Loucy (cell line): Measurements from ENCODE around the gene LCN9.

Experiments
- EZH2phosphoT487 ChIP-seq: fragments of 200-600 bp; IDR thresholded peaks from 2 replicates; pipeline ENCODE4 v1.6.1; 2018; ENCODE audit warnings: antibody characterized with exemption, mild to moderate bottlenecking, moderate library complexity, borderline replicate concordance
- TF ChIP-seq, protein P1 (sequence below): fragments of 200-600 bp; sonication (generic); conservative IDR thresholded peaks from 2 replicates; pipeline ENCODE4 v1.5.1; 2014; ENCODE audit warnings: mild to moderate bottlenecking, antibody characterized with exemption, low read length

- TF ChIP-seq, protein P1, sequence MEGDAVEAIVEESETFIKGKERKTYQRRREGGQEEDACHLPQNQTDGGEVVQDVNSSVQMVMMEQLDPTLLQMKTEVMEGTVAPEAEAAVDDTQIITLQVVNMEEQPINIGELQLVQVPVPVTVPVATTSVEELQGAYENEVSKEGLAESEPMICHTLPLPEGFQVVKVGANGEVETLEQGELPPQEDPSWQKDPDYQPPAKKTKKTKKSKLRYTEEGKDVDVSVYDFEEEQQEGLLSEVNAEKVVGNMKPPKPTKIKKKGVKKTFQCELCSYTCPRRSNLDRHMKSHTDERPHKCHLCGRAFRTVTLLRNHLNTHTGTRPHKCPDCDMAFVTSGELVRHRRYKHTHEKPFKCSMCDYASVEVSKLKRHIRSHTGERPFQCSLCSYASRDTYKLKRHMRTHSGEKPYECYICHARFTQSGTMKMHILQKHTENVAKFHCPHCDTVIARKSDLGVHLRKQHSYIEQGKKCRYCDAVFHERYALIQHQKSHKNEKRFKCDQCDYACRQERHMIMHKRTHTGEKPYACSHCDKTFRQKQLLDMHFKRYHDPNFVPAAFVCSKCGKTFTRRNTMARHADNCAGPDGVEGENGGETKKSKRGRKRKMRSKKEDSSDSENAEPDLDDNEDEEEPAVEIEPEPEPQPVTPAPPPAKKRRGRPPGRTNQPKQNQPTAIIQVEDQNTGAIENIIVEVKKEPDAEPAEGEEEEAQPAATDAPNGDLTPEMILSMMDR: no peak
- TF ChIP-seq EZH2phosphoT487: no peak
Measured at GRCh38 chr9:135693265-135693664, 30.2 kb downstream of the LCN9 start.
